GM21367 (cell line): Measurements from ENCODE around the gene GREB1.

Experiments used
- ATAC-seq: cut with Tn5 transposase; IDR thresholded peaks from one replicate; pipeline ENCODE4 v1.9.1; 2021; ENCODE audit not compliant: unreplicated experiment

GREB1 gene, protein sequence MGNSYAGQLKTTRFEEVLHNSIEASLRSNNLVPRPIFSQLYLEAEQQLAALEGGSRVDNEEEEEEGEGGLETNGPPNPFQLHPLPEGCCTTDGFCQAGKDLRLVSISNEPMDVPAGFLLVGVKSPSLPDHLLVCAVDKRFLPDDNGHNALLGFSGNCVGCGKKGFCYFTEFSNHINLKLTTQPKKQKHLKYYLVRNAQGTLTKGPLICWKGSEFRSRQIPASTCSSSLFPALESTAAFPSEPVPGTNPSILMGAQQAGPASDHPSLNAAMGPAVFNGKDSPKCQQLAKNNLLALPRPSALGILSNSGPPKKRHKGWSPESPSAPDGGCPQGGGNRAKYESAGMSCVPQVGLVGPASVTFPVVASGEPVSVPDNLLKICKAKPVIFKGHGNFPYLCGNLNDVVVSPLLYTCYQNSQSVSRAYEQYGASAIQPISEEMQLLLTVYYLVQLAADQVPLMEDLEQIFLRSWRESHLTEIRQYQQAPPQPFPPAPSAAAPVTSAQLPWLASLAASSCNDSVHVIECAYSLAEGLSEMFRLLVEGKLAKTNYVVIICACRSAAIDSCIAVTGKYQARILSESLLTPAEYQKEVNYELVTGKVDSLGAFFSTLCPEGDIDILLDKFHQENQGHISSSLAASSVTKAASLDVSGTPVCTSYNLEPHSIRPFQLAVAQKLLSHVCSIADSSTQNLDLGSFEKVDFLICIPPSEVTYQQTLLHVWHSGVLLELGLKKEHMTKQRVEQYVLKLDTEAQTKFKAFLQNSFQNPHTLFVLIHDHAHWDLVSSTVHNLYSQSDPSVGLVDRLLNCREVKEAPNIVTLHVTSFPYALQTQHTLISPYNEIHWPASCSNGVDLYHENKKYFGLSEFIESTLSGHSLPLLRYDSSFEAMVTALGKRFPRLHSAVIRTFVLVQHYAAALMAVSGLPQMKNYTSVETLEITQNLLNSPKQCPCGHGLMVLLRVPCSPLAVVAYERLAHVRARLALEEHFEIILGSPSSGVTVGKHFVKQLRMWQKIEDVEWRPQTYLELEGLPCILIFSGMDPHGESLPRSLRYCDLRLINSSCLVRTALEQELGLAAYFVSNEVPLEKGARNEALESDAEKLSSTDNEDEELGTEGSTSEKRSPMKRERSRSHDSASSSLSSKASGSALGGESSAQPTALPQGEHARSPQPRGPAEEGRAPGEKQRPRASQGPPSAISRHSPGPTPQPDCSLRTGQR (N-terminal part only)

DNA sequence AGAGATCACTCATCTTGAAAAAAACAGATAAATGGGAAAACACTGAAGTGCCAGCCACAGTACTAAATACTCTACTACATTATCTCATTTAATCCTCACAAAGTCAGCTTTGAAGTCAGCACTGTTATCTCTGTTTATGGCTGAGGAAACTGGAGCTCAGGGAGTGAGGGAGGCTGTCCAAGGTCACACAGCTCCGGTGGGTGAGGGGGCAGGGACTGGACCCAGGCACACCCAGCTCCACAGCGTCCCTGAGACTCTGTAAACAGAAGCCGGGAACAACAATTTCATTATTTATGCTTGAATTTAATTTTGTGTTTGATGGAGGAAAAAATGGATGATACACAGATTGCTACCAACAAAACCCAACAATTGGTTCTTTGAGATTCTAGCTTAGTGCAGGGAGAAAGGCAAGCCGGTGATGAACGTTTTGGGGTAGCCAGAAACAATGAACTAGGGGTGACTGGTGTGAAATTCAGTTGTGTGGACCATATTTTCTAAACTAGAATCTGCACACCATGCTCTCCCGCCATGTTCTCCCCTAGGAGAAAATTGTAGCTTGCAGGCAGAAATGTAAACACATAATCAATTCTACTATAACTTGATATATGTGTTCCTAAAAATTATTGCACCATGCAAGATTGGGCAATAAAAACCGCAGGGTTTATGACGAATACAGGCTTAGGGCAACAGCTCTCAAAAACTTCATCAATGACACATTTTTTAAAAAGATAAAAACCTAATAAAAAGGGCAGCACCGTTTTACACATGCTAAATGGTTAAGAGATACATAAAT, at the start of gene GREB1:
GREB1 (plus strand) TSS at position 768 of the 793 bp plus-strand sequence. CDS start 22,570 bp downstream, outside the sequence.
- no peak for ATAC-seq

DNA sequence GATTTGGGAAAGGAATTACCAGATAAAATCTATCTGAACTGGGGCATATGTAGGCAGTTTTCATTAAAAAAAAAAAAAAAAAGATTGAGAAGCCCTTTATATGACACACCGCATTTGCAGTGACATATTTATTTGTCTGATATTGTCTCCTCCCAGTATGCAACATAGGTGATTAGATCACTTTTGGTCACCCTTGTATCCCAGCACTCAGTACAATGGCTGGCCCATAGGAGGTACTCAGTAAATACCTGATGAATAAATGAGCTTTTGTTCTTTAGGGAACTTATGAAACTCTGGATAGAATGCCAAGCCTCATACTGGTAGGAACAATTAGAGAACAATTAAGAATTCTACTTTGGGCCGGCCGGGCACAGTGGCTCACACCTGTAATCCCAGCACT, 45.0 kb upstream of the GREB1 start:
- ATAC-seq, result no peak

DNA sequence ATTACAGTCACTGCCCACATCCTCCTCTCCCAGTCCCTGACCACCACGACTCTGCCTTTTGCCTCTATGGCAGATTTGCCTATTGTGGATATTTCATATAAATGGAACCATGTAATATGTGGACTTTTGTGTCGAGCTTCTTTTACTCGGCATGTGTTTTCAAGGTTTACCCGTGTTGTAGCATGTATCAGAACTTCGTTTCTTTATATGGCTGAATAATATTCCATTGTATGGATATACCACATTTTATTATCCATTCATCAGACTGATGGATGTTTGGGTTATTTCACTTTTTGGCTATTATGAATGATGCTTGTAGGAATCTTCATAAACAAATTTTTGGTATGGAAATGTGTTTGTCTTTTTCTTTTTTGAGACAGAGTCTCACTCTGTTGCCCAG, 43.7 kb upstream of the GREB1 start:
- no peak for ATAC-seq

DNA sequence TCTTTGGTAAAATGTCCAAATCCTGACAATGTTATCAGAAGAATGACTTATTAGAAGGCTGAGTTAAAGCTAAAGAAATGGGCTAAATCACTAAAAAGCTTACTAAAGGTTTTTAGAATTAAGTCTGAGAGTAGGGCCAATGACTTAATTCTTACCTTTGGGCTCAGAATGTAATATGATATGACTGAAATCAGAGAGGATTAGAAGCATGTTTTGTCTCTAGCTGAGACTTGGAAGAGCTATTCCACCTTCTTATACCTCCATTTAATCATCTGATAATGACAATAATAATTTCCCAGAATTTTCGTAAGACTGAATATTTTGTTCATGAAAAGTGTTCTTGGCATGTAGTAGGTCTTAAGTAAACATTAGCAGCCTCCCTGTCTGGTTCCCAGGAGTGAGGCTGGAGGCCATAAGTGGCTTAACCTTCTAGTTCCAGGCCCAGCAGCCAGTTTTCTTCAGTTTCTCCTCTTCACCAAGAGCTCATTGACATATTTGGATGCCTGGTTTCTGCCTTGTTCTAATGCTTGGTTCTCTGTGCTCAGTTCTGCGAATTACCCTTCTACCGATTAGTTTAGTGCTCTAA, 42.4 kb upstream of the GREB1 start:
- no peak for ATAC-seq

DNA sequence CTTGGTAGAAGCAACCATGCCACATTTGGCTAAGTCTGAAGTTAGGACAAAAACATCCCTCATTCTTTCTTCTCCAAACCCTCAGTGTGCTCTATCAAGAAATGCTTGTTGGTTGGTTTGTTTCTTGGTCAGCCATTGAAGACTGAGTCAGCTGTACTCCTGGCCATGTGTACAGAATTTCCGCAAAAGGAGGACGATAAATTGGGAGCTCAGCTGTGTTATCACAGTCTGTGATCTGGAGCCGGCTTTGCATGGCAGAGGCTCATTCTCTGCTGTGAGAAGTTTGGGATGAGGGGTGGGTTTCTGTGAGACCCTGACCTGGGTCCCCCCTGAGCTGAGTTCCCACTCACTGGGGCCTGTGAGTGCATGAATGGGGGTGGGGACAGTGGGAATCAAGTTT, 41.6 kb upstream of the GREB1 start:
- no peak for ATAC-seq

DNA sequence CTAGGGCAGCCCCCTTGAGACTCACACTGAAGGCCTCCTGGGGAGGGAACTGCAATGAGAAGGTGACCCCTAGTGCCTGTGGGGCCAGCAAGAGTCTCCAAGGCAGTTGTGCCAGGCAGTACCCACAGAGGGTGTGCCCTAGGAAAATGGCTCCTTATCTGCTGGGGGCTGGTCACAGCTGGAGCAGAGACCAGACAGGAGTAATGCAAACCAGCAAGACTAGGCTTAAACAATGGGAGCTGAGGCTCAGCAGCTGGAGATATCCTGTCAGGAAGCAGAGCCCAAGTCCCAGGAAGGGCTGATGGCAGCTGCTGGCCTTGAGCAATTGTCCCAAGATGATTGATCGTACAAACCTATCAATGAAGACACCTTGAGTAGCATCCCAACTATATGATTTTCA, 41.1 kb upstream of the GREB1 start:
- no peak for ATAC-seq

DNA sequence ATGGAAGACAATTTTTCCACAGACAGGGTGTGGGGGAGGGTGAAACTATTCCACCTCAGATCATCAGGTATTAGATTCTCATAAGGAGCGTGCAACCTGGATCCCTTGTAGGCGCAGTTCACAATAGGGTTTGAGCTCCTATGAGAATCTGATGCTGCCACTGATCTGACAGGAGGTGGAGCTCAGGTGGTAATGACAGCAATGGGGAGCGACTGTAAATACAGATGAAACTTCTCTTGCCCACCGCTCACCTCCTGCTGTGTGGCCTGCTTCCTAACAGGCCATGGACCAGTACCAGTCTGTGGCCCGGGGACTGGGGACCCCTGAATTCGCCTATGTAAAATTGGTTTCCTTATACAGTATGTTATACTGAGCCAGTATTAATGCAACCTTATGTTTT, 40.6 kb upstream of the GREB1 start:
- ATAC-seq, result no peak

DNA sequence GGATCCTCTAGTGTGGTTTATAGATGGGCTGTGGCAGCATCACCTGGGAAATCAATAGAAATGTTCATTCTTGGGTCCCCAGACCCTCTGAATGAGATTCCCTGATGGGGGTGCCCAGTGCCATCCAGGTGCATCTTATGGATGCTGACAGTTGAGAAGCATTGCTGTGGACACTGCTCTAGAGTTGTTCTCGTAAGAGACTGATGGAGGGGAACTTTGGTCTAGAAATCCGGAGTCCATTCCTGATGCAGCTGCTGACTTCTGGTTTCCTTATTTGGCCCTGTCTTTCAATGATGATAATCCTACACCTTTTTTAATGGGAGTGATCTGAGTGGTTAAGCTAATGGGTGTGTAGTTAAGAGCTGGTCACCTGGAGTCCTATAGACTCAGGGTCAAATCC, 39.5 kb upstream of the GREB1 start:
- no peak for ATAC-seq

DNA sequence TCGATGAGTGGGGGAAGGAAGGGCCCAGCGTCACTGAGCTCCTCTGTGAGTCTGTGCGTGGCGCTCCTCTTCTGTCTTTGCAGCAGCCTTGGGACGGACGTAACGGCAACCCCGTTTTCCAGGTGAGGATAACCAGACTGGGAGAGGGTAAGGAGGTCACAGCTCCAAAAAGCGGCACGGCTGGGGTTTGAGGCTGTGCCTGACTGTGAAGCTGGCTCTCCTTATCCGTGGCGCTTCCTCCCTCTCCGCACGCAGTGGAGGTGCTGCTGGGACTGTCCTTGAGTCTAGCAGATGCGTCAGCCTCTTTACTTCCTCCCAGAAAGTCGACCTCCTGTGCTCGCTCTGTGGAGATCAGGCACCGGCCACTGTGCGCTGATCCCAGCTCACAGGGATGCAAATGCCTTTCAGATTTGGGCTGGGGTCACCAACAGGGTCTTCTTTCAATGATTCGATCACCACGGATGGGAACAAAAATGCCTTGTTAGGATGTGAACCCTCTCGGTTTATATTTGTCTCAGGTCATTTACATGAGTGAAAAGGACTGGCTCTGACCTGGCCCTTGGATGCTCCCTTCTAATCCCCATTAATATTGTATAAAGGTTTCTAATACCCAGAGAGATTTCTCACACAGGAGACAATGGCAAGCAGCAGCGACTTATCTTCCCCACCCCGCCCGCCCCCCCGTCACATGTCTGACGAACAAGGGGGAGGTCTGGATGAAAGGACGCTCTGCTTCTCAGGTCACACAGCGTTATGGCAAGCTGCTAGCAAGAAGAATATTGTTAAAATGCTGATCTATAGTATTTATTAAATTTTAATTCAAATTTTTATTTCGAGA, 37.8 kb upstream of the GREB1 start:
- ATAC-seq, result no peak

DNA sequence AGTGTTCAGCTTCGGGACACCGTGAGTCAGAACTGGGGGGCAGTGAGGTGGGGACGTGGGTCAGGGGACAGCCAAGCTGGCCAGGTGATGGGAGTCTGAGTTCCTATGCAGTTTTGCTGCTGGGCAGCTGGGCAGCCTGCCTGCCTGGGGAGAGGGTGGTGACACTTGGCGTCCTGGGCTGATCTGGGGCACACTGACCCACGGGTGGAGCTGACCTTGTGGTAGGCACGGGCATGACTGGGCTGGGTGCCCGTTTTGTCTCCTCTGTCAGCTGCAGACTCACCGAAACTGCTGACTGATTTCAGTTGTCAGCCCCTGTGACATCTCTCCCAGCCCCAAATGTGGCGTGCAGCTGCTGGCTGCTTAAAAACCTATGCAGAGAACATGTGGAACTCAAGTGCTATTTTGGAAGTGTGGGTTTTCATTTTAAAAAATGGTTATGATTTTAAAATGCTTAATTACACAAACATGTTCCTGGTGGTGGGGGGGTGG, 35.3 kb upstream of the GREB1 start:
- peak; percentile 82 for ATAC-seq

DNA sequence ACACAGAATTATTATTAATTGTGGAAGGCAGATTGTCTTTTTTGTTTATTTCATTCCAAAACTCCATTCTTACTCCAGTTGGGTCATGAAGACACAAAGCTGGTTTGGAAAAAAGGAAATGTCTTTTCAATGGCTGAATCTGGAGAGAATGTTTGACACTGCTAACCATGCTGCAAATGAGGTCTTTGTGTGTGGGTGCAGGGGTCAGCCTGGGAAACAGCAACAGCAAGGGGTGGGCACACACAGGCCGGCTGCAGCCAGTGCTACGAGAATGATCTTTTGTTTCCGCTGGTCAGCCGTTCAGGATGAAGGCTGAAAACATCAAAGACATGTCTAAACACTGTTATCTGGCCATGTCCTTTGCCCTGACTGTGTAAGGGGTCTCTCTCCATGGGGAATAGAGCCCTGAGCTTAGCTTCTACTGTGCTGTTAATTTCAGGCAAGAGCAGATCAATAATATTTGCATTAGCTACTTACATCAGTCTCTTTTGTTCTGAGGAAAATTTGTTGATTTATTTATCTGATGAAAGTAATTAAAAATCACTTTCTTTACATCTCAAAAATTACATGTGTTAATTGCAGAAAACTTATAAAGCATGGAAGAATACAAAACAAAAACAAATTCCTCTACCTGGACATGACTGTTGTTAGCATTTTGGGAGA, 34.6 kb upstream of the GREB1 start:
- no peak for ATAC-seq

DNA sequence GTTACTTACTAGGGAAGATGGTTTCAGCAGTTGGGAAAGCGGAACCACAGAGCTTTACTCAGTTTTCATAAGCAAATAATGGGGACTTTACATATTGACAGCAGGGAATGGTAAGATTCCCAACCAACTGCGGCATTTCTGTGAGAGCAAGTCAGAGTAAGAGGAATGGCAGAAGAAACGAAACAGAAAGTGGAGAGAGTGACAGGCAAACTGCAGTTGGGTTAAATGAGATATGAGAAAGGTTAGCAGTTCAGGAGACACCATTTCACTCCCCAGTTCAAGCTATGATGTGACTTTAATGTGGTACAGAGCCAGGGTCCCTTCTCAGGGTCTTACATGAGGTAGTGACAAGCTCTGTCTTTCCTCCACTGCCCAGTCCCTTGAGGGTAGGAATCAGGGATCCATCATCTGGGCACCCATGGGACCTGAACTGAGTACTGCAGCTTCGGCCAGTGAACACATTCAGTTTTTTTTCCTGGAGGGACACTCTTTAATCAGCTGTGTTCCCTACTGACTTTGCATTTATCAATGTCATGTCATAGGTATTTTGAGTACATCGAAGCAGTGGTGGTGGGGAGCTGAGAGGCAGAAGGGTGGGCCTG, 33.0 kb upstream of the GREB1 start:
- ATAC-seq, result no peak

DNA sequence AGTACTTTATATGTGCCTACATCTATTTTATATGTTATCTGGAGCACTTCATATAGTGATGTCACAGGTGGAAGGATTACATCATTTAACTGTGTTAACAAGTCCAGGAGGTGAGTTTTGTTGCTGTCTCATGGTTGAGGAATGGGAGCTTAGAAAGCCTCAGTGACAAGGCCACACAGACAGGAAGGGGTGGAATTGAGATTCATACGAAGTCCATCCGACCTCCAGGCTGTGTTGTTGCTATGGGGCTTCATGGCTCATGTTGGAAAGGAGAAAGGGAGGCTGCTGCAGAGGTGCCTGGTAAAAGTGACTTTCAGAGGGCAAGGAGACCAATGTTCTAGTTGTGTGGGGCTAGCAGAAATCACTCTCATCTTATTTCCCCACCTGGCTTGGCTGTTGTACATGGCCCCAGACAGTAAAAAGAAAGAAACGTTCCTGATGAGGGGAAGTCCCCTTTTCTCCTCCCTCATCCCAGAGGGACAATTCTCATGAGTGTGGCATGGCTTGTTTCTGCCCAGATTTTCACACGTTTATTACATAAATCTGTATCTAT, 31.0 kb upstream of the GREB1 start:
- ATAC-seq, result no peak

DNA sequence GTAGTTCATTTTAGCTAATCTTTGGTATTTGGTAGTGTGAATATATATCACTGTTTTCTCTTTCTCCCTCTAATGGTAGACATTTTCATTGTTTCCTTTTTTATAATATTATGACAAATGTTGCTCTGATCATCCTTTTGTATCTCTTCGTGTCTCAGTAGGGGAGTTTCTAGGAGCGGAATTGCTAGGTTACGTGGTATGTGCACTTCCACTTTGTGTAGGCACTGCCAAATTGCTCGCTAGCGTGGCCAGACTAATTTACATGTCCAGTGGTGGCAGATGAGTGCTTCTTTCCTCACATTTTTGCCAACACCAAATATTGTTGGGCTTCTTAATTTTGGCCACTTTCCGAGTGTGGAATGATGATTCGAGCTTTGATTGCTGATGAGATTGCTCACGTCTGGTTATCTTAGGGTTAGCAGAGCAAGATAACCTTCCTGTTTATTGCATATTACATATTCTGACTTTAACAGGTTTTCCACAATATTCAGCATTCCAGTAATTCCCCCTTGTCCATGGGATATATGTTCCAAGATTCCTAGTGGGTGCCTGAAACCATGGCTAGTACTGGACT, 30.4 kb upstream of the GREB1 start:
- ATAC-seq, result no peak

DNA sequence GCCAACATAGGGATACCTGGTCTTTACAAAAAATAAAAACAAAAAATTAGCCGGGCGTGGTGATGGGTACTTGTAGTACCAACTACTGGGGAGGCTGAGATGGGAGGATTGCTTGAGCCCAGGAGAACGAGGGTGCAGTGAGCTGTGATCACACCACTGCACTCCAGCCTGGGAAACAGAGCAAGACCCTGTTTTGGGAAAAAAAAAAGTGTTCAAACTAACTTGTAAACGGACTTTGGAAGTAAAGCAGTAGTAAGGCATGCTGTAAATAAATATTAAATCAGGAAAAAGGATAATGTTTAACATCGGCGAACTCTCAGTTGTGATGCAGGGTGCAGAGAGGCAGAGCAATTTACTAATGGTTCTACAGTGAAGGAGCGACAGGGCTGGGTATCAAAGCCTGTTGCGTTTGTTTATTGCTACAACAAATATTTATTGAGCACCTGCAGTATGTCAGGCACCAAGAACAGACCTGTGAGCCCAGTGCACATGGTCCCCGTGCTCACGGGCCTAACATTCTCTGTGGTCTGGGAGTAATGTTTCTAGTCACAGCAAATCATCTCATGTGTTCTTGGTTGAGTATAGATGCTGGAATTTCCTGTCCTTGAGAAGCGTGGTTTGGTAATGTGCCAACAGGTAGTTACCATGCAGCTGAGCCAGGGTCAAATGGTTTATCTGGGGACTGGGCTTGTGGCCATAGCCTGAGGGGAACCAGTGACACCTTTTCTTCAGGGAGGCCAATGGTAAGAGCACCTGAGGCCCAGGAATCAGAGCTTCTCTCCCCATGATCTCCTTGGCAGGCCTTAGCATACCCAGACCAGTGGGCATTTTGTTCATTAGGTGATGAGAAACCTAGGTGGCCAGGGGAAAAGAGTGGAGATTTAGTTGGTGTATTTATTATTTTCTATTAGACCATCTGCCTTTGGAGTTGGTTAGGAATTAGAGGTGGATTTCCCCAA, 27.9 kb upstream of the GREB1 start:
- peak; percentile 61 for ATAC-seq

DNA sequence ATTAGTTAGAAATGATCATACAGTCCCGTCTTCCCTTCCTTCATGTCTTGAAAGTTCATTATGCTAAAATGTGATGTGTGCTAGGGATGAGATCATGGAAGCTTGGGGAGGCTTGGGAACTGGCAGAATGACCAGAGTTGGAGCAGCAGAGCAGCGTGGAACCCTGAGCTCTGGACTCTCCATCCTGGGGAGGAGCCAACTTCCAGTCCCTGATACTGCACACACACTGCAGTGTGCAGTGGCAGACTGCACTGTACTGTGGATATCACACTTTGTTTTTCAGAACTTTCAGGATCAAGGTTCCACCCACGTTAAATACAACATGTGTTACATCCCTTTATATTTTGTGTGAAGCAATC, 27.3 kb upstream of the GREB1 start:
- no peak for ATAC-seq

DNA sequence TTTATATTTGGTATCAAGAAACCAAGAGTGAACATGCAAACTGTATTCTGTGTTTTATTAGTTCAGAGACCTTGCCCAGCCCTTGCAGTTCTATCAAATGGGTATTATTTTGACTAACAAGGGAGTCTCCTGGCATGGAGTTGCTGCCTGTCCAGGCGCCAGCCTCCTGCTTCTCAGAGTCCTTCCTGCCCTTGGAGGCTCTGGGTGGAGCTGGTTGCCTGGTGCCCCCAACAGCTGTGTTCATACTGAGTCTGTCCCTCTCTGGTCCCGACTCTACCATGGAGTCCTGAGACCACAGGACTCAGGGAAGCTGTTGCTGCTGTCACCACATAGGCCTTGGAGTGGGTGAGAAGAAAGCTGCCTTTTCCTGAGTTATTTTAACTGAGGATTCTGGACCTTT, 26.3 kb upstream of the GREB1 start:
- no peak for ATAC-seq
